ENCODE results near the gene MRPS26.
"Not testable (repeated sequence)": the region's sequence is repeated elsewhere in the genome, so short reads cannot be mapped to it uniquely, and the experiment has no call there.

Gene MRPS26

GRCh38 chr20:3046677-3047462 lies 1.0 kb downstream of the MRPS26 start:
- Histone ChIP-seq H2AFZ (ENCODE audit: low read depth) (peak overlapping the region; percentile 57; the same call in 1 of the 2 replicates), H3K4me2 (peak overlapping the region; percentile 76), H3K4me1 (ENCODE audit: low read depth, poor library complexity, severe bottlenecking) (peaks cover 20% of the 10 kb centered on the region), H3K9ac (peak overlapping the region; percentile 60; the same call in 1 of the 2 replicates), H4K20me1 (ENCODE audit: insufficient read depth) (no peaks in the 10 kb centered on the region), H3K79me2 (ENCODE audit: insufficient read depth, low read depth) (no peaks in the 10 kb centered on the region), H3K36me3 (ENCODE audit: insufficient read depth) (no peaks in the 10 kb centered on the region), H3K4me3 (IDR thresholded peaks at IDR 0.05; ENCODE audit: insufficient read depth, low read depth, low read length) (no peak overlapping the region), H3K27ac (no peak overlapping the region), H3K27me3 (ENCODE audit: insufficient read depth, low read depth) (no peaks in the 10 kb centered on the region)
- no peak for TF ChIP-seq CTCF (conservative IDR thresholded peaks at IDR 0.05; ENCODE audit: low read depth, low read length)

- no peak for TF ChIP-seq CTCF (conservative IDR thresholded peaks at IDR 0.05; ENCODE audit: low read depth, low read length)
- no peaks in the 10 kb centered on the region for H3K79me2 ChIP-seq (ENCODE audit: insufficient read depth, low read depth)
- peaks cover 23% of the 10 kb centered on the region for H3K4me1 ChIP-seq (ENCODE audit: low read depth, poor library complexity, severe bottlenecking)
- H3K4me2 ChIP-seq: no peak overlapping the region
- no peaks in the 10 kb centered on the region for H3K36me3 ChIP-seq (ENCODE audit: insufficient read depth)
- H3K27me3 ChIP-seq (ENCODE audit: insufficient read depth, low read depth): no peaks in the 10 kb centered on the region
- no peak overlapping the region for H3K9ac ChIP-seq
- no peak overlapping the region for H3K27ac ChIP-seq
- no peak overlapping the region for H3K4me3 ChIP-seq (IDR thresholded peaks at IDR 0.05; ENCODE audit: insufficient read depth, low read depth, low read length)
- H4K20me1 ChIP-seq (ENCODE audit: insufficient read depth): no peaks in the 10 kb centered on the region
- no peak overlapping the region for H2AFZ ChIP-seq (ENCODE audit: low read depth)
Measured at GRCh38 chr20:3047486-3048419, 1.9 kb downstream of the MRPS26 start.

GRCh38 chr20:3051385-3052019 lies 5.7 kb downstream of the MRPS26 start:
- H3K4me3 ChIP-seq (IDR thresholded peaks at IDR 0.05; ENCODE audit: insufficient read depth, low read depth, low read length): no peak overlapping the region
- peaks cover 19% of the 10 kb centered on the region for H3K4me1 ChIP-seq (ENCODE audit: low read depth, poor library complexity, severe bottlenecking)
- H2AFZ ChIP-seq (ENCODE audit: low read depth): no peak overlapping the region
- no peaks in the 10 kb centered on the region for H3K27me3 ChIP-seq (ENCODE audit: insufficient read depth, low read depth)
- no peak overlapping the region for H3K27ac ChIP-seq
- H3K79me2 ChIP-seq (ENCODE audit: insufficient read depth, low read depth): no peaks in the 10 kb centered on the region
- H4K20me1 ChIP-seq (ENCODE audit: insufficient read depth): no peaks in the 10 kb centered on the region
- H3K36me3 ChIP-seq (ENCODE audit: insufficient read depth): no peaks in the 10 kb centered on the region
- peak overlapping the region; percentile 42; the same call in 1 of the 2 replicates for H3K4me2 ChIP-seq
- TF ChIP-seq CTCF (conservative IDR thresholded peaks at IDR 0.05; ENCODE audit: low read depth, low read length): no peak
- no peak overlapping the region for H3K9ac ChIP-seq

- Histone ChIP-seq H3K36me3 (ENCODE audit: insufficient read depth) (no peaks in the 10 kb centered on the region), H3K79me2 (ENCODE audit: insufficient read depth, low read depth) (no peaks in the 10 kb centered on the region), H2AFZ (ENCODE audit: low read depth) (no peak overlapping the region), H3K27me3 (ENCODE audit: insufficient read depth, low read depth) (no peaks in the 10 kb centered on the region), H3K4me3 (IDR thresholded peaks at IDR 0.05; ENCODE audit: insufficient read depth, low read depth, low read length) (no peak overlapping the region), H3K4me2 (no peak overlapping the region), H3K4me1 (ENCODE audit: low read depth, poor library complexity, severe bottlenecking) (no peaks in the 10 kb centered on the region), H3K9ac (no peak overlapping the region), H3K27ac (no peak overlapping the region), H4K20me1 (ENCODE audit: insufficient read depth) (no peaks in the 10 kb centered on the region)
- TF ChIP-seq CTCF (conservative IDR thresholded peaks at IDR 0.05; ENCODE audit: low read depth, low read length): no peak
Measured at GRCh38 chr20:3059489-3059888, 13.6 kb downstream of the MRPS26 start.

GRCh38 chr20:3064119-3064518 lies 18.3 kb downstream of the MRPS26 start:
- H3K4me1 ChIP-seq (ENCODE audit: low read depth, poor library complexity, severe bottlenecking); H4K20me1 ChIP-seq (ENCODE audit: insufficient read depth); H3K4me3 ChIP-seq (IDR thresholded peaks at IDR 0.05; ENCODE audit: insufficient read depth, low read depth, low read length); H3K27me3 ChIP-seq (ENCODE audit: insufficient read depth, low read depth); H3K27ac ChIP-seq; H2AFZ ChIP-seq (ENCODE audit: low read depth); H3K79me2 ChIP-seq (ENCODE audit: insufficient read depth, low read depth); H3K36me3 ChIP-seq (ENCODE audit: insufficient read depth); H3K4me2 ChIP-seq; H3K9ac ChIP-seq: not testable (repeated sequence)
